NB4 (cell line): Measurements from ENCODE around the gene AFF1.

ENCODE experiments used
- DNase-seq: peaks from one replicate; pipeline ENCODE4 v3.0.0; 2010; ENCODE audit warnings: low read depth
- H3K4me3 ChIP-seq: one replicate; pipeline ENCODE4 v1.5.1; 2011; ENCODE audit warnings: mild to moderate bottlenecking, low read depth, low read length, moderate library complexity
- MYC ChIP-seq: IDR thresholded peaks from 2 replicates; pipeline ENCODE4 v1.6.1; 2011; ENCODE audit warnings: low read depth, low read length
- POLR2A ChIP-seq: IDR thresholded peaks from 2 replicates; pipeline ENCODE4 v1.6.1; 2011; ENCODE audit warnings: mild to moderate bottlenecking; ENCODE audit not compliant: insufficient read length; ENCODE audit errors: extremely low read depth
- TF ChIP-seq, protein P1 (sequence below): IDR thresholded peaks from 2 replicates; pipeline ENCODE4 v1.6.1; 2011; ENCODE audit warnings: low read depth, low read length
- TF ChIP-seq, protein P2 (sequence below): IDR thresholded peaks from one replicate; pipeline ENCODE4 v1.5.1; 2012; ENCODE audit warnings: low read depth, low read length

The AFF1 gene

DNA sequence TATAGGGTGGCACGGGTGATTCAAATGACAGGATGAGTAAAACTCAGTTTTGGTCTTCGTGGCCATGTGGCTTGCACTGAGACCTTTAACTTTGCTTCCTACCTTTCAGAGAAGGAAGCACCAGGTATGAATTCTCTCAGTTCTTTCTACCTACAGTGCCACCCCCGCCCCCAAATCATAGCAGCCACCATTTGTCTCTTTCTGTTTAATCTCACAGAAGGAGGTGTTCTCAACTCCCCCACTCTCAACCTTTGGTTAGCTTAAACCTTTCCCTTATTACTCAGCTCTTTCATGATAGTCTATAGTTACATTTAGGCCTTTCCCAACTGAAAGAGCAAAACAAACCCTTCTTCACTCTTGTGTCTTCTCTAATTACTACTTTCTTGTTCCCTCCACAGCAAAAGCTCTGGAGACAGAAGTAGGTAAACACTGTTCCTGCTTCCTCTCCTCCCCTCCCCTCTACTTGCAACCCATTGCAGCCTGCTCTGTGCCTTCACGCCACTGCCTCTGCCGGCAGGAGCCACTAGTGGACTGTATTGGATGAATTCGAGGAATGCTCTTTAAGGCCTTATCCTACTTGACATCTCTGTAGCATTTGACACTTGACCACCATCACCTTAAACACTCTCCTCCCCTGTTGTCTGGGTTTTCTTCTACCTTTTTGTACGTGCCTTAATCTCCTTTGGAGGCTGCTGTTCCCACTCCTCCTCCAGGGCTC is 123.7 kb downstream of the AFF1 start:
- TF ChIP-seq, protein P1, sequence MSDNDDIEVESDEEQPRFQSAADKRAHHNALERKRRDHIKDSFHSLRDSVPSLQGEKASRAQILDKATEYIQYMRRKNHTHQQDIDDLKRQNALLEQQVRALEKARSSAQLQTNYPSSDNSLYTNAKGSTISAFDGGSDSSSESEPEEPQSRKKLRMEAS = no peak
- TF ChIP-seq, protein P2, sequence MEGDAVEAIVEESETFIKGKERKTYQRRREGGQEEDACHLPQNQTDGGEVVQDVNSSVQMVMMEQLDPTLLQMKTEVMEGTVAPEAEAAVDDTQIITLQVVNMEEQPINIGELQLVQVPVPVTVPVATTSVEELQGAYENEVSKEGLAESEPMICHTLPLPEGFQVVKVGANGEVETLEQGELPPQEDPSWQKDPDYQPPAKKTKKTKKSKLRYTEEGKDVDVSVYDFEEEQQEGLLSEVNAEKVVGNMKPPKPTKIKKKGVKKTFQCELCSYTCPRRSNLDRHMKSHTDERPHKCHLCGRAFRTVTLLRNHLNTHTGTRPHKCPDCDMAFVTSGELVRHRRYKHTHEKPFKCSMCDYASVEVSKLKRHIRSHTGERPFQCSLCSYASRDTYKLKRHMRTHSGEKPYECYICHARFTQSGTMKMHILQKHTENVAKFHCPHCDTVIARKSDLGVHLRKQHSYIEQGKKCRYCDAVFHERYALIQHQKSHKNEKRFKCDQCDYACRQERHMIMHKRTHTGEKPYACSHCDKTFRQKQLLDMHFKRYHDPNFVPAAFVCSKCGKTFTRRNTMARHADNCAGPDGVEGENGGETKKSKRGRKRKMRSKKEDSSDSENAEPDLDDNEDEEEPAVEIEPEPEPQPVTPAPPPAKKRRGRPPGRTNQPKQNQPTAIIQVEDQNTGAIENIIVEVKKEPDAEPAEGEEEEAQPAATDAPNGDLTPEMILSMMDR = no peak
- TF ChIP-seq MYC (no peak), POLR2A (no peak)
- no peak for DNase-seq
- no peak overlapping the region for H3K4me3 ChIP-seq

DNA sequence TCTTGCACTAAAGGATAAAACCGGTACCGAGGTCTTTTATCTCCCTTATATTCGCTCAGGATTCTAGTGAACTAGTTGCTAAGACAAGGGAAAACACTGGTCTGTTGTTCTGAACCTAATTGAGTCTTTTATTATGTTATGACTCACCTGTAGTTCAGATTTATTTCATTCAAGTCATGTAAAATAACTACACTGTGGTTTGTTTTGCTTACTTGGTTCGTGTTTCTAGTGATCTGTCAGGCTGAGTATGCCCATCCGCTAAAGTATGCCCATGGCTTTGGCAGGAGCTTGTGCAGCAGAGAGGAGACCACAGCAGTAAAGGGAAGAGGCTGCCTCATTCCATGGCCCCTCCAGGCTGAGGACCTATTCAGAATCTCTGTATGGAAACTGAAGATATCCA is 126.1 kb downstream of the AFF1 start:
- TF ChIP-seq POLR2A = no peak
- no peak for TF ChIP-seq MYC
- TF ChIP-seq, protein P2 = no peak
- TF ChIP-seq, protein P1 = no peak
- H3K4me3 ChIP-seq = no peak overlapping the region
- no peak for DNase-seq

DNA sequence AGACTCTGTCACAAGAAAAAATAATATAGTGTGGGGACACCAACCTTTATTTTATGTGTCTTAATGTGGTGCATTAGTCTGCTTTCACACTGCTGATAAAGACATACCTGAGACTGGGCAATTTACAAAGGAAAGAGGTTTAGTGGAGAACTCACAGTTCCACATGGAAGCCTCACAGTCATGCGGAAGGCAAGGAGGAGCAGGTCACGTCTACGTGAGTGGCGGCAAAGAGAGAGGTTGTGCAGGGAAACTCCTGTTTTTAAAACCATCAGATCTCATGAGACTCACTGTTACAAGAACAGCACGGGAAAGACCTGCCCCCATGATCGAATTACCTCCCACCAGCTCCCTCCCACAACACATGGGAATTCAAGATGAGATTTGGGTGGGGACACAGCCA is 130.2 kb downstream of the AFF1 start:
- no peak for DNase-seq
- TF ChIP-seq, protein P1 = no peak
- TF ChIP-seq MYC (no peak), POLR2A (no peak)
- TF ChIP-seq, protein P2 = no peak
- H3K4me3 ChIP-seq = no peak overlapping the region

DNA sequence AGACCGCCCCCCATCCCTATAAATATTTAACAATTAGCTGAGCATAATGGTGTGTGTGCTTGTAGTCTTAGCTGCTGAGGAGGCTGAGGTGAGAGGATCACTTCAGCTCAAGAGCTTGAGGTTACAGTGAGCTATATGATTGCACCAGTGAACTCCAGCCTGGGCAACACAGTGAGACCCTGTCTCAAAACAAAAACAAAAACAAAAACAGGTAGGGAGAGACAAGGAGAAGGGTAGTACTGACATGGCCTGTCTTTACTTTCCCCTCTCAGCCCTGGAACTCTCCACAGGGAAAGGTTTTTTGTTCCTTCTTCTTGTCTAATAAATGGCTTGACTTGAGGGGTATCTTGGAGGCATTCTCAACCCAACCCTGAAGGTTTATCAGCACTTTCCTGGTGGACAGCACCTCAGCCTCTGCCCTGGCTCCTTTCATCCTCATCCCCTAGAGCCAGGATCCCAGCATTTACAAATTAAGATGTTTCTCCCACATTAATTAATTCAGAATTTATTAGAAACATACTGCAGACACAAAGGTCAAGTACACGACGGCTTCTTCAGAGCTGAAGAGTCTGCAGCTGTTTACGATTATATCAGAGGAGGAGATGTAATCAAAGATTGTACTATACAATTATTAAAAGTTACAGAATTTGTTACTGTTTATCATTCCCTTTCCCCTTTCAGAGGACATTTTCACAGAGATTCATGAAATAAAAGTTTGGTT is 131.8 kb downstream of the AFF1 start:
- H3K4me3 ChIP-seq = no peak overlapping the region
- DNase-seq = no peak
- no peak for TF ChIP-seq MYC
- TF ChIP-seq, protein P1 = no peak
- TF ChIP-seq, protein P2 = no peak
- TF ChIP-seq POLR2A = no peak

DNA sequence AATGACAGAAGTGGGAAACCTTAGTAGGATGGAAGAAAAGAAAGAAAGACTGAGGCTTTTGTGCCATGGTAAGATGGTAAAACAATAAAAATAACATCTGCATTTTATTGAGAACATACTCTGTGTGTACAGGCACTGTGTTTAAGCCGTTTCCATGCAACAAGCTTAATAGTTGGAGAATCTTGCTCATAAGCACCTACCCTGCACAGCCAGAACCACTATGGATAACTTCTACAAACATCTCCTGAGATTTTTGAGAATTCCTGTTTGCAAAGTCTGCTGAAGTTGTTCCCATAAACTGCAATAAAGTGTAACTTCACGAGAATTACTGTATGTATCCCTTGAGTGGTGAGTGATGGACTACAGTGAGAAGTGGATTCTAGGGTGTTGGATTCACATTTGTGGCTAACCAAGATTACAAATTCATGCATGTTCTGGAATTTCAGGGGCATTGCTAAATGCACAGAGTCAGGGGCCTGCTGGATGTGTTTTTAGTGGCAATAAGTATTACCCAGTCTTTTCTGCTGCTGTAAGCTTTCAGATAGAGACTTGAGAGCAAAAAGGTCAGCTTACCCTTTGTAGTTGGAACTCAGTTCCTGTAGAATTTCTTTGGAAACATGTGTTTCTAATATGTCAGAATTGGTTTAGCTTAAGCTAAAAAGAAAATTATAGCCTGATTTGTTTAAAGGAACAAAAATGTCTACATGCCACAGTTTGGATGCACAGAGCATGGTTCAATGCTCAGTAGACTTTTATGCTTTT is 132.5 kb downstream of the AFF1 start:
- TF ChIP-seq POLR2A (no peak), MYC (no peak)
- TF ChIP-seq, protein P1 = no peak
- TF ChIP-seq, protein P2 = no peak
- no peak overlapping the region for H3K4me3 ChIP-seq
- DNase-seq = no peak
